HL-60 (cell line): ENCODE measurements around the gene FAM83F.

Experiments
- POLR2AphosphoS5 ChIP-seq: IDR thresholded peaks from 2 replicates; pipeline ENCODE4 v1.6.1; 2012; ENCODE audit warnings: low read depth
- SPI1 ChIP-seq: IDR thresholded peaks from 2 replicates; pipeline ENCODE4 v1.6.1; 2012; ENCODE audit warnings: low read depth, mild to moderate bottlenecking, borderline replicate concordance
- TF ChIP-seq, protein P1 (sequence below): IDR thresholded peaks from one replicate; pipeline ENCODE4 v1.5.1; 2011; ENCODE audit warnings: low read length, control low read depth, inconsistent platforms; ENCODE audit not compliant: insufficient read depth

DNA sequence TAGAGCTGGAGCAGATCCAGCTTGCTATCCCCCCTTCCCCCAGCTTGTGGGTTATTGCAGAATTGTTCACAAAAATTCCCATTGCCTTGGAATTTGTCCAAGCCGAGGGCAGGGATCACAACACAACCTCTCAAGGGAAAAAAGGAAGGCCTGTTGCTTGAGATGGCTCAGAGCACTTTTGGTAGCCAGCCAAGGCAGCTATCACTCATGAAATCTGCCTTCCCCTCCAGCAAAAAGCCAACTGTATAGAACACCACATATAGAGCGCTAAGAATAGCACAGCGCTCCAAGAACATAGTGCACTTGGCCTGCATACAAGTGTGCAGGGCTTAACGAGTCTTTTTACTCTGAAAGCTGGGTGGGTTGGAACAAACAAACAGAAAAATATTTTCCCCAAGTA is 46.2 kb downstream of the FAM83F start:
- TF ChIP-seq, protein P1, sequence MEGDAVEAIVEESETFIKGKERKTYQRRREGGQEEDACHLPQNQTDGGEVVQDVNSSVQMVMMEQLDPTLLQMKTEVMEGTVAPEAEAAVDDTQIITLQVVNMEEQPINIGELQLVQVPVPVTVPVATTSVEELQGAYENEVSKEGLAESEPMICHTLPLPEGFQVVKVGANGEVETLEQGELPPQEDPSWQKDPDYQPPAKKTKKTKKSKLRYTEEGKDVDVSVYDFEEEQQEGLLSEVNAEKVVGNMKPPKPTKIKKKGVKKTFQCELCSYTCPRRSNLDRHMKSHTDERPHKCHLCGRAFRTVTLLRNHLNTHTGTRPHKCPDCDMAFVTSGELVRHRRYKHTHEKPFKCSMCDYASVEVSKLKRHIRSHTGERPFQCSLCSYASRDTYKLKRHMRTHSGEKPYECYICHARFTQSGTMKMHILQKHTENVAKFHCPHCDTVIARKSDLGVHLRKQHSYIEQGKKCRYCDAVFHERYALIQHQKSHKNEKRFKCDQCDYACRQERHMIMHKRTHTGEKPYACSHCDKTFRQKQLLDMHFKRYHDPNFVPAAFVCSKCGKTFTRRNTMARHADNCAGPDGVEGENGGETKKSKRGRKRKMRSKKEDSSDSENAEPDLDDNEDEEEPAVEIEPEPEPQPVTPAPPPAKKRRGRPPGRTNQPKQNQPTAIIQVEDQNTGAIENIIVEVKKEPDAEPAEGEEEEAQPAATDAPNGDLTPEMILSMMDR, result no peak
- TF ChIP-seq SPI1 (no peak), POLR2AphosphoS5 (no peak)
